Testis (tissue), 3 donors: ENCODE measurements around the gene GRM2. TPM values are rescaled to one million over a fixed set of nuclear protein-coding genes. Genes with fewer than 3 reads are reported as not detected.

Source experiments
- DNase-seq: peaks from one replicate; pipeline ENCODE4 v3.0.0-alpha.2; 2019
- H3K27ac ChIP-seq, 2 donors: fragments of 200-600 bp; sonication (generic); one replicate each; pipeline ENCODE4 v1.5.1; 2019
- H3K27me3 ChIP-seq: fragments of 200-600 bp; sonication (generic); one replicate; pipeline ENCODE4 v1.5.1; 2019
- H3K36me3 ChIP-seq: fragments of 200-600 bp; sonication (generic); one replicate; pipeline ENCODE4 v1.5.1; 2017; ENCODE audit warnings: low read depth; ENCODE audit errors: missing control alignments
- H3K4me1 ChIP-seq: fragments of 200-600 bp; sonication (generic); one replicate; pipeline ENCODE4 v1.5.1; 2019
- H3K4me3 ChIP-seq, 2 donors: fragments of 200-600 bp; sonication (generic); one replicate each; pipeline ENCODE4 v1.5.1; 2017 to 2019
- H3K9me3 ChIP-seq: fragments of 200-600 bp; sonication (generic); one replicate; pipeline ENCODE4 v1.5.1; 2017
- CTCF ChIP-seq, 3 experiments: fragments of 450-650 bp in 2 of 3; fragments of 200-600 bp in 1 of 3; sonication (generic) in 1 of 3; IDR thresholded peaks; one replicate each; pipeline ENCODE4 v1.5.1; 2016 to 2019; ENCODE audit warnings: antibody characterized with exemption in 3 of 3, mild to moderate bottlenecking in 2 of 3, moderate library complexity in 1 of 3
- POLR2A ChIP-seq: fragments of 450-650 bp; IDR thresholded peaks from one replicate; pipeline ENCODE4 v1.6.1; 2017; ENCODE audit warnings: antibody characterized with exemption, mild to moderate bottlenecking, moderate library complexity
- WGBS, 2 donors: methylation state at CpG; one replicate each; pipeline ENCODE4 v1.1.5; 2018; 5-methylcytosine and 5-hydroxymethylcytosine counted together
- intact Hi-C: fragments of 100-400 bp; cut with DNase I; formaldehyde crosslinking; loops from one replicate; pipeline ENCODE4 v1.15.1; 2023; ENCODE audit warnings: low total_unique reads
- polyA plus RNA-seq: library from polyadenylated mRNA; stranded (reverse); fragments of 350-450 nt; fragmentation: Illumina TruSeq; extraction: RNeasy Lipid Tissue Mini Kit (QIAGEN cat#74804); gene quantifications from one replicate; pipeline ENCODE4 v1.2.3, GENCODE V29; 2014; ENCODE audit warnings: low read depth, low replicate concordance; ENCODE audit not compliant: insufficient read depth
- total RNA-seq, 2 donors: library from RNA; depleted of rRNA; stranded (reverse); fragments of >200 nt; gene quantifications; one replicate each; pipeline ENCODE4 v1.2.3, GENCODE V29; 2016

Gene GRM2
- total and polyA plus RNA-seq, 3 donors from 2014 or later, result 10.7 to 34.7 (median 16.9) TPM

DNA sequence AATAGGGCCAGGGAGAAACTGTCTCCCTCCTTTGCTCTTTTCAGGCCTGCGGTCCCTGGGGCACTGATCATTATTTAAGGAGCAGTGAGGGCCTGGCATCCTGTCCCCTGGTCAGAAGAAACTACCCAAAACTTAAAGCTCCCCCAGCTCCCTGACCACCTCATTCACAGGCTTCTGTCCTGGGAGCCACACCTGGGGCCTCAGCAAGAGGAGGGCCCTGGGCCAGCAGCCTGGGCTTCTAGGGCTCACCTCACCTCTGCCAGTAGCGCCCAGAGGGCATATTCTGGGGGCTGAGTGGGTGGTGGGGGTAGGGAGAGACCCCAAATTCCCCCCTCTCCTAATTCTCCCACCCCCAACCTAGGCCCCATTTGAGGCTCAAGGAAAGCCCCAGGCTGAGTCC is 4.7 kb upstream of the GRM2 start:
- H3K4me3 ChIP-seq, result no peak overlapping the region
- no peak for TF ChIP-seq CTCF (IDR thresholded peaks at IDR 0.05)
- no peak for TF ChIP-seq POLR2A
- H3K27ac ChIP-seq, result no peak overlapping the region
- peaks cover 15% of the 10 kb centered on the region for H3K4me1 ChIP-seq
- intact Hi-C loops, result no loop called here
- DNase-seq, result no peak
- no peaks in the 10 kb centered on the region for H3K27me3 ChIP-seq
- no peaks in the 10 kb centered on the region for H3K9me3 ChIP-seq
- H3K36me3 ChIP-seq, result no peaks in the 10 kb centered on the region
- whole genome bisulfite sequencing, 2 donors, result 95 to 100% methylated on average over 2 of the region's 2 CpGs

- intact Hi-C loops, result no loop called here
- peaks cover 20% of the 10 kb centered on the region for H3K4me1 ChIP-seq
- H3K27ac ChIP-seq, result no peak overlapping the region
- no peaks in the 10 kb centered on the region for H3K27me3 ChIP-seq
- no peak overlapping the region for H3K4me3 ChIP-seq
- no peaks in the 10 kb centered on the region for H3K36me3 ChIP-seq
- TF ChIP-seq POLR2A (no peak), CTCF (IDR thresholded peaks at IDR 0.05) (no peak)
- DNase-seq, result no peak
- 63 to 71% methylated on average over 4 to 6 of the region's 6 CpGs for WGBS, 2 donors
- no peaks in the 10 kb centered on the region for H3K9me3 ChIP-seq
These were observed 3.7 kb upstream of the GRM2 start for GRCh38 chr3:51703068-51703760.

GRCh38 chr3:51703761-51704510 is 2.9 kb upstream of the GRM2 start:
- peaks cover 20% of the 10 kb centered on the region for H3K4me1 ChIP-seq
- H3K27me3 ChIP-seq, result no peaks in the 10 kb centered on the region
- TF ChIP-seq CTCF (IDR thresholded peaks at IDR 0.05) (no peak), POLR2A (no peak)
- no peak overlapping the region for H3K27ac ChIP-seq
- no peak overlapping the region for H3K4me3 ChIP-seq
- H3K36me3 ChIP-seq, result no peaks in the 10 kb centered on the region
- 69 to 86% methylated on average over 3 to 12 of the region's 12 CpGs for WGBS, 2 donors
- no peaks in the 10 kb centered on the region for H3K9me3 ChIP-seq
- intact Hi-C loops, result no loop called here
- DNase-seq, result no peak

DNA sequence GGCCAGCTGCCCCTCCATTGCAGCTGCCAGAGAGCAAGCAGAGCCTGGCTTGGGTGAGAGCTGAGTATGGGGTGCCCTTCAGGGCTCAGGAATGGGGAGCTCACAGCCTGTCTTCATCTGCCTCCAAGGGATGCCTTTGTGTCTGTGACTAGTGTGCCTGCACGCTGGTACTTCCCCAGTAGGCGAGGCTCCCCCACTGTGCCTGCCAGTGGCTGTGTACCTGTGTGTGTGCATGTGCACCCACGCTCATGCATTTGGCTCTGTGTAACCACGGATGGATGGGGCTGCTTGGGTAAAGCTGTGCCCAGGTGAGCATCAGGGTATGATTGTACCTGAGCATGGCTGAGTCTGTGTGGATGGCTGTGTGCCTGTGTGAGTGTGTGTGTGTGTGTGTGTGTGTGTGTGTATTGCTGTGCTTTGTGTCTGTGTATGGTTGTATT is 2.3 kb upstream of the GRM2 start:
- Histone ChIP-seq H3K27ac (no peak overlapping the region), H3K36me3 (no peaks in the 10 kb centered on the region), H3K4me1 (peaks cover 20% of the 10 kb centered on the region), H3K4me3 (no peak overlapping the region), H3K27me3 (no peaks in the 10 kb centered on the region), H3K9me3 (no peaks in the 10 kb centered on the region)
- intact Hi-C loops, result no loop called here
- no peak for DNase-seq
- TF ChIP-seq CTCF (IDR thresholded peaks at IDR 0.05), result no peak
- no peak for TF ChIP-seq POLR2A
- 85 to 93% methylated on average over 2 to 4 of the region's 4 CpGs for WGBS, 2 donors
